Mononuclear cell (primary cell): ENCODE measurements around the gene IL27RA. TPM values are rescaled to one million over a fixed set of nuclear protein-coding genes. Genes with fewer than 3 reads are reported as not detected.
A peak's percentile ranks its signal among the peaks of the same experiment; 100 is the strongest.

Experiments
- H3K27me3 ChIP-seq: 2 replicates; pipeline ENCODE4 v1.6.0; 2011; ENCODE audit warnings: low read length, control low read depth; ENCODE audit not compliant: insufficient read depth
- H3K4me1 ChIP-seq: 2 replicates; pipeline ENCODE4 v1.5.1; 2011; ENCODE audit warnings: mild to moderate bottlenecking, low read length, control low read depth; ENCODE audit not compliant: insufficient read depth
- H3K4me3 ChIP-seq: 2 replicates; pipeline ENCODE4 v1.5.1; 2011; ENCODE audit warnings: mild to moderate bottlenecking, low read length, moderate library complexity
- H3K9me3 ChIP-seq: 2 replicates; pipeline ENCODE4 v1.5.1; 2011; ENCODE audit warnings: low read depth, mild to moderate bottlenecking, control low read depth, low read length
- total RNA-seq: library from RNA; depleted of rRNA; stranded (reverse); fragments of >200 nt; gene quantifications from one replicate; pipeline ENCODE4 v1.2.3, GENCODE V29; 2012

IL27RA gene
- total RNA-seq, 1 donor = 18.5 TPM

DNA sequence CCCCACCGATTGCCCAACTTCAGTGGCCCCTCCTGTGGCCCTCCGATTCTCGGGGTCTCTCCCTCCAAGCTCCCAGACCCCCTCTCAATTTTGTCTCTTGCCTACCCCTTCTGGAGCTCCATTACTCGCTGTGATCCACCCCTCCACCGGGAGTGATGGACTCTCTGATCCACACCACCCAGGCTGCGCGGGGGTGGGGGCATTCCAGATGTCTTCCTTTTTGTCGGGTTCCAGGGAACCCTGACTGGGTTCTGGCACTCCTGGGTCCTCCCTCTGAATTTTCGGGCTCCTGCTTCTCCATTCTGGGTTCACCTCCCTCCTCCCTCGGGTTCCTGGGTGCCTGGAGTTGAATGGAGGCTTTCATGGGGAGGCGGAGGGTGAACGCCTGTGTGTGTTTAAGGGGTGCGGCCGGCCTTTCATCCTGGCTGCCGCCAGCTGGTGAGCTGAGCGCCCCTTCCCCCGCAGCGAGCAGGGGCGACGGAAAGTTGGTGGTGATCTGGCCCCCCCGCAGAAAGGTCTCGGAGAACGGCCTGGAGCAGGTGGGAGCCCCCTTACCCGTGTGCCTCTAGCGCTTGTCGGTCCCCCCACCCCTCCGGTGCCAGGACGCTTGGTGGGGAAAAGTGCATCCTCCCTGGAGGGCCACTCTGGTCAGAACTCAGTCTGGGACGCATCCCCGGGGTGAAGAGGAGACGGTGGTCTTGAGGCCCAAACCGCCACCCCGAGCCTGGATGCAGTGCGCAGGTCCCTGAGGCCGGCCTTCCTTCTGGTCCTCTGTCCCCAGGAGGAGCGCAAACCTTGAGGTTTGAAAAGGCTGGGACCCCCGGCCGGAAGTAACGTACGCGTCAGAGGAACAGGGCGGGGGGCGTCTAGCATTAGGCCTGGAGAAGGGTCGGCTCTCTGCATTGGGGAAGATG, 42.6 kb downstream of the IL27RA start:
- Histone ChIP-seq H3K27me3 (no peaks in the 10 kb centered on the region), H3K9me3 (no peaks in the 10 kb centered on the region), H3K4me3 (peak overlapping the region; percentile 55), H3K4me1 (peaks cover 68% of the 10 kb centered on the region)

GRCh38 chr19:14078411-14078810, 46.8 kb downstream of the IL27RA start:
- Histone ChIP-seq H3K27me3 (no peaks in the 10 kb centered on the region), H3K4me1 (peaks cover 79% of the 10 kb centered on the region), H3K9me3 (no peaks in the 10 kb centered on the region), H3K4me3 (no peak overlapping the region)

- H3K9me3 ChIP-seq = no peaks in the 10 kb centered on the region
- no peaks in the 10 kb centered on the region for H3K27me3 ChIP-seq
- peaks cover 55% of the 10 kb centered on the region for H3K4me1 ChIP-seq
- peak overlapping the region; percentile 52 for H3K4me3 ChIP-seq
These were observed 49.6 kb downstream of the IL27RA start for GRCh38 chr19:14080887-14081796.

- peak overlapping the region; percentile 52 for H3K4me3 ChIP-seq
- H3K9me3 ChIP-seq = no peaks in the 10 kb centered on the region
- H3K4me1 ChIP-seq = peaks cover 47% of the 10 kb centered on the region
- no peaks in the 10 kb centered on the region for H3K27me3 ChIP-seq
These were observed 50.5 kb downstream of the IL27RA start for GRCh38 chr19:14081797-14082674.

- Histone ChIP-seq H3K9me3 (no peaks in the 10 kb centered on the region), H3K27me3 (no peaks in the 10 kb centered on the region), H3K4me3 (no peak overlapping the region), H3K4me1 (peaks cover 43% of the 10 kb centered on the region)
These were observed 51.1 kb downstream of the IL27RA start for GRCh38 chr19:14082675-14082960.

- no peak within 1 kb of the TSS for H3K4me3 ChIP-seq
- H3K9me3 ChIP-seq = no peaks in the 10 kb centered on the region
- H3K4me1 ChIP-seq = peaks cover 26% of the 10 kb centered on the region
- no peaks in the 10 kb centered on the region for H3K27me3 ChIP-seq
These were observed 53.9 kb downstream of the IL27RA start, which contains the start of gene C19orf67 for GRCh38 chr19:14085309-14085995. C19orf67 (minus strand) TSS chr19:14085783; CDS start chr19:14085627, 156 bp downstream.

GRCh38 chr19:14086098-14086497, 54.5 kb downstream of the IL27RA start:
- no peak overlapping the region for H3K4me3 ChIP-seq
- H3K9me3 ChIP-seq = no peaks in the 10 kb centered on the region
- peaks cover 19% of the 10 kb centered on the region for H3K4me1 ChIP-seq
- H3K27me3 ChIP-seq = no peaks in the 10 kb centered on the region

- H3K9me3 ChIP-seq = no peaks in the 10 kb centered on the region
These were observed 57.3 kb downstream of the IL27RA start for GRCh38 chr19:14088634-14089411.

DNA sequence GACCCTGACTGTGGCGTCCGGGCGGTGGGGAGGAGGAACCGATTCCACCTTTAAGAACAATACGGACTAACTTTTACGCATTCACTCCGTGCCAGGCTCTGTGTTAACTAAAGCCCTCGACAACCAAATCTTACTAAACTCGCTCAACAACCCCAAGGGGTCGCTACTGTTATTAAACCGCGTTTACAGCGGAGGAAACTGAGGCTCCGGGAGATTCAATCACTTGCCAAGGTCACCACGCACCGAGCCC, 57.8 kb downstream of the IL27RA start:
- H3K9me3 ChIP-seq = no peaks in the 10 kb centered on the region
- no peaks in the 10 kb centered on the region for H3K27me3 ChIP-seq
- peaks cover 16% of the 10 kb centered on the region for H3K4me1 ChIP-seq
- H3K4me3 ChIP-seq = no peak overlapping the region

More at GRCh38 chr19:14088634-14089411, 57.3 kb downstream of the IL27RA start:
- Histone ChIP-seq H3K4me1 (peaks cover 16% of the 10 kb centered on the region), H3K27me3 (no peaks in the 10 kb centered on the region), H3K4me3 (no peak overlapping the region)

GRCh38 chr19:14089662-14090508, 58.3 kb downstream of the IL27RA start:
- peak overlapping the region; percentile 51 for H3K4me3 ChIP-seq
- H3K9me3 ChIP-seq = no peaks in the 10 kb centered on the region
- no peaks in the 10 kb centered on the region for H3K27me3 ChIP-seq
- H3K4me1 ChIP-seq = peaks cover 16% of the 10 kb centered on the region

DNA sequence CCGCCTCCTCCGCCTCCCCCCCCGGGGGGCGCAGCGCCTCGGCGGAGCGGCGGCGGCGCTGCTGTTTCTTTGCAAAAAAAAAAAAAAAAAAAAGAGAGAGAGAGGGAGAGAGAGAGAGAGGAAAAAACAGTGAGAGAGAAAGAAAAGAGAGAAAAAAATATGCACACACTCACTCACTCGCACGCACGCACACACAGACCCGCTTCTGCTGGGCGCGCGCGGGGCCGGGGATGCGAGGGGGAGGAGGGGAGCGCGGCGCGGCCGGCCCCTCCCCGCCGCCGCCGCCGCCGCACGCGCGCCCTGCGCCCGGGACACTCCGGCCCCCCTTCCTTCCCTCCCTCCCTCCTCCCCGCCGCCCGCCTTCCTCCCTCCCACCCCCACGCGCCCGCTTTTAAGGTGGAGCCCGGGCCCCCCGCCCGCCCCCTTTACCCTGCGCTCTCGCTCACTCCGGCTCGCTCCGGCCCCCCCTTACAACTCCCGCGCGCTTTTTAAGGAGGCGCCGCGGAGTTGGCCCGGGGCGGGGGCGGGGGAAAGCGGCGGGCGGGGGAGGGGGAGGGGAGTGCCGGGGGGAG, 59.0 kb downstream of the IL27RA start, which contains the start of gene SAMD1:
TSS of gene SAMD1 (minus strand) at position 243 of the 572 bp plus-strand sequence.
- Histone ChIP-seq H3K27me3 (no peaks in the 10 kb centered on the region), H3K9me3 (no peaks in the 10 kb centered on the region), H3K4me1 (peaks cover 16% of the 10 kb centered on the region), H3K4me3 (peak within 1 kb of the TSS; percentile 68)

DNA sequence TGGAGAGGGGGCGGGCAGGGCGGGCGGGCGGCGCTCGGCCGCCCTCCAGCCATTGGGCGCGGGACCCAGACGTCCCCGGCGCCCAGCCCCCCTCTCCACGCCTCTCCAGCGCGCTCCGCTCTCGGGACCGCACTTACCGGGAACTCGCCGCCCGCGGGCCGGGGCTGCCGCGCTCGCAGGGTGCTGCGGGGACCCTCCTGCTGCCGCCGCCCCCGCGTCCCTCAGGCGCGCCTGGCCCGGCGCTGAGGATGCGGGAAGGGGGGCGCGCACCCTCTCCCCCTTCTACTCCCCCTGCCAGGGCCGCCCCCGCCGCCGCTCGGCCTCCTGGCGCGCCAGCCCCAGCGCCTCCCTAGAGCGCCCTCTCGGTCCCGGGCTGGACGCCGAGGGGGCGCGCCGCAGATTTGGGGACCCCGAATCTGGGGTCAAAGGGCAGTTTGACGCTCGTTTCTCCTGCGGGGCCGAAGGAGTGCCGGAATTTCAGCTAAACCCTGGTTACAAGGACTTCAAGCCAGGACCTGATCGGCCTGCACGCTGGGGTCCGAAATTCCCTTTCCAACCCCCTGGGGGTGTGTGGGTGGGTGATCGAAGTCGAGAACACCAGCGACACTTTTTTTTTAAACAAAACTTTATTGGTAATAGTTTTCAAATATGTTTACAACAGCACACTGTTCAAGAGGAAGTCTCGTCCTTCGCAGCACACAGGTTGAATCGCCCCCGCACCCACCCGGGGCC, 59.7 kb downstream of the IL27RA start:
- Histone ChIP-seq H3K4me3 (peak overlapping the region; percentile 68), H3K27me3 (no peaks in the 10 kb centered on the region), H3K9me3 (no peaks in the 10 kb centered on the region), H3K4me1 (peaks cover 16% of the 10 kb centered on the region)
